PC-9 (cell line): ENCODE data around the gene PIGC. TPM values are rescaled to one million over a fixed set of nuclear protein-coding genes. Genes with fewer than 3 reads are reported as not detected.
A peak's percentile ranks its signal among the peaks of the same experiment; 100 is the strongest.

ENCODE experiments used
- BruUV-seq: library from RNA; stranded (reverse); fragments of 400-500 nt; replicated peaks from 2 replicates; lab custom pipeline; 2021; lab: Mats Ljungman, UMichigan
- CTCF ChIA-PET: fragments of 300-600 bp; sonication (Branson Sonifier 250); formaldehyde crosslinking; loops from one replicate; lab custom pipeline; 2022; ENCODE audit warnings: antibody characterized with exemption; lab: Charles Lee
- POLR2A ChIA-PET: fragments of 300-600 bp; sonication (Branson Sonifier 250); formaldehyde crosslinking; loops from one replicate; lab custom pipeline; 2022; ENCODE audit warnings: antibody characterized with exemption; ENCODE audit not compliant: unreplicated experiment; lab: Charles Lee
- DNase-seq, 2 experiments: peaks; one replicate each; pipeline versions ENCODE4 v3.0.0 to v3.0.0-alpha.2; 2015 to 2022; ENCODE audit warnings: mixed read lengths in 1 of 2
- H2AFZ ChIP-seq: fragments of 200-600 bp; sonication (generic); 2 replicates; pipeline ENCODE4 v1.8.1; 2017; ENCODE audit warnings: antibody characterized with exemption
- H3F3A ChIP-seq: fragments of 200-600 bp; sonication (generic); 2 replicates; pipeline ENCODE4 v1.8.1; 2017; ENCODE audit warnings: antibody characterized with exemption, mild to moderate bottlenecking, low read depth; ENCODE audit not compliant: insufficient read depth
- H3K27ac ChIP-seq: fragments of 200-600 bp; sonication (generic); 2 replicates; pipeline ENCODE4 v1.6.1; 2016; ENCODE audit warnings: mixed run types
- H3K27me3 ChIP-seq: fragments of 200-600 bp; sonication (generic); 2 replicates; pipeline ENCODE4 v1.6.1; 2016; ENCODE audit warnings: low read depth, mixed run types; ENCODE audit not compliant: insufficient read depth
- H3K36me3 ChIP-seq: fragments of 200-600 bp; sonication (generic); 2 replicates; pipeline ENCODE4 v1.6.1; 2016; ENCODE audit warnings: low read depth, mixed run types
- H3K4me1 ChIP-seq: fragments of 200-600 bp; sonication (generic); replicated peaks from 2 replicates; pipeline ENCODE4 v1.6.1; 2016; ENCODE audit warnings: mixed run types; ENCODE audit not compliant: insufficient read depth
- H3K4me2 ChIP-seq: fragments of 200-600 bp; sonication (generic); 2 replicates; pipeline ENCODE4 v1.6.1; 2017; ENCODE audit warnings: mixed run types
- H3K4me3 ChIP-seq: fragments of 200-600 bp; sonication (generic); 2 replicates; pipeline ENCODE4 v1.6.1; 2016; ENCODE audit warnings: mixed run types
- H3K79me2 ChIP-seq: fragments of 200-600 bp; sonication (generic); 2 replicates; pipeline ENCODE4 v1.6.1; 2017; ENCODE audit warnings: low read depth, mixed run types
- H3K9me2 ChIP-seq: fragments of 200-600 bp; sonication (generic); 2 replicates; pipeline ENCODE4 v1.8.1; 2017; ENCODE audit warnings: mild to moderate bottlenecking; ENCODE audit not compliant: insufficient read depth
- H3K9me3 ChIP-seq: fragments of 200-600 bp; sonication (generic); 2 replicates; pipeline ENCODE4 v1.8.1; 2016; ENCODE audit warnings: low read depth; ENCODE audit not compliant: insufficient read depth
- H4K20me1 ChIP-seq: fragments of 200-600 bp; sonication (generic); 2 replicates; pipeline ENCODE4 v1.8.1; 2017; ENCODE audit not compliant: insufficient read depth
- EZH2 ChIP-seq: fragments of 200-600 bp; sonication (generic); IDR thresholded peaks from 2 replicates; pipeline ENCODE4 v1.8.0; 2017; ENCODE audit warnings: antibody characterized with exemption, low read depth
- intact Hi-C: fragments of 100-400 bp; cut with micrococcal nuclease; formaldehyde crosslinking; loops from one replicate; pipeline ENCODE4 v1.10.0; 2022; ENCODE audit not compliant: unreplicated experiment
- total RNA-seq: library from RNA; stranded (reverse); gene quantifications from 2 replicates; pipeline ENCODE4 v1.2.3, GENCODE V29; 2021
- TF ChIP-seq, protein P1 (sequence below): fragments of 200-600 bp; sonication (generic); conservative IDR thresholded peaks from 2 replicates; pipeline ENCODE4 v1.6.1; 2017; ENCODE audit warnings: mixed run types, antibody characterized with exemption, mild to moderate bottlenecking, moderate library complexity

The PIGC gene
- total RNA-seq, 1 experiment from 2014 or later = 26.5 TPM

- H3K4me2 ChIP-seq = no peak overlapping the region
- 0 out of 2 replicates have a peak, but pooled peaks cover 11% of the 10 kb centered on the region for H3F3A ChIP-seq
- no peak overlapping the region for H3K27ac ChIP-seq
- no peak for DNase-seq
- ChIA-PET CTCF (no interaction called here), POLR2A (no interaction called here)
- H3K9me3 ChIP-seq = no peaks in the 10 kb centered on the region
- no peaks in the 10 kb centered on the region for H3K27me3 ChIP-seq
- H3K9me2 ChIP-seq = 0 out of 2 replicates have a peak, but pooled peaks cover 4% of the 10 kb centered on the region
- intact Hi-C loops = no loop called here
- no peaks in the 10 kb centered on the region for H4K20me1 ChIP-seq
- H3K4me1 ChIP-seq = peaks cover 20% of the 10 kb centered on the region
- no TSS peak for BruUV-seq
- H3K4me3 ChIP-seq = no peak overlapping the region
- H3K79me2 ChIP-seq = no peaks in the 10 kb centered on the region
- TF ChIP-seq, protein P1, sequence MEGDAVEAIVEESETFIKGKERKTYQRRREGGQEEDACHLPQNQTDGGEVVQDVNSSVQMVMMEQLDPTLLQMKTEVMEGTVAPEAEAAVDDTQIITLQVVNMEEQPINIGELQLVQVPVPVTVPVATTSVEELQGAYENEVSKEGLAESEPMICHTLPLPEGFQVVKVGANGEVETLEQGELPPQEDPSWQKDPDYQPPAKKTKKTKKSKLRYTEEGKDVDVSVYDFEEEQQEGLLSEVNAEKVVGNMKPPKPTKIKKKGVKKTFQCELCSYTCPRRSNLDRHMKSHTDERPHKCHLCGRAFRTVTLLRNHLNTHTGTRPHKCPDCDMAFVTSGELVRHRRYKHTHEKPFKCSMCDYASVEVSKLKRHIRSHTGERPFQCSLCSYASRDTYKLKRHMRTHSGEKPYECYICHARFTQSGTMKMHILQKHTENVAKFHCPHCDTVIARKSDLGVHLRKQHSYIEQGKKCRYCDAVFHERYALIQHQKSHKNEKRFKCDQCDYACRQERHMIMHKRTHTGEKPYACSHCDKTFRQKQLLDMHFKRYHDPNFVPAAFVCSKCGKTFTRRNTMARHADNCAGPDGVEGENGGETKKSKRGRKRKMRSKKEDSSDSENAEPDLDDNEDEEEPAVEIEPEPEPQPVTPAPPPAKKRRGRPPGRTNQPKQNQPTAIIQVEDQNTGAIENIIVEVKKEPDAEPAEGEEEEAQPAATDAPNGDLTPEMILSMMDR = no peak
- no peak for TF ChIP-seq EZH2
- H2AFZ ChIP-seq = no peak overlapping the region
- no peaks in the 10 kb centered on the region for H3K36me3 ChIP-seq
Measured at GRCh38 chr1:172485626-172486025, 41.8 kb upstream of the PIGC start.

DNA sequence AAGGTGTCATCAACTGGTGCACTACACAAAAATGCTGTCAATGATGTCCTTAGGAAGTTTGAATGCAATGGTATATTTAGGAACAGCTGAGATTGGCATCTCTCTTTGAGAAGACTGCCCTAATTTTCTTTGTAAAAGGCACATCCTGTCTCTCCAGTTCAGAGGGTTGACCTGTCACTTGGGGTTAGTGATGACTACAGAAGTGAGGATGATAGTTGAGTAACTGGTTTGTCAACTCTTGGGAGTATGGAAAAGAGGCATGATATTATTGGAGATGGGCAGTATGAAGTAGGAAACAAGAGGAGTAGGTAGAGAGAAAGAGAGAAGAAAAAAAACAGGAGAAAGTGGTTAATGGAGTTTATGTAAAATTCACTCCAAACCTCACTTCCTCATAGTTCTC lies 40.4 kb upstream of the PIGC start:
- BruUV-seq = no TSS peak
- Histone ChIP-seq H3K9me2 (0 out of 2 replicates have a peak, but pooled peaks cover 4% of the 10 kb centered on the region), H3F3A (0 out of 2 replicates have a peak, but pooled peaks cover 11% of the 10 kb centered on the region), H3K4me2 (peak overlapping the region; percentile 13; the same call in 1 of the 2 replicates), H3K36me3 (no peaks in the 10 kb centered on the region), H3K27ac (no peak overlapping the region), H3K9me3 (no peaks in the 10 kb centered on the region), H4K20me1 (no peaks in the 10 kb centered on the region), H3K79me2 (no peaks in the 10 kb centered on the region), H2AFZ (no peak overlapping the region), H3K4me1 (peaks cover 20% of the 10 kb centered on the region), H3K4me3 (no peak overlapping the region), H3K27me3 (no peaks in the 10 kb centered on the region)
- peak in 1 of 2 experiments; percentile 42 for DNase-seq
- ChIA-PET POLR2A (no interaction called here), CTCF (no interaction called here)
- intact Hi-C loops = no loop called here
- TF ChIP-seq, protein P1 = no peak
- no peak for TF ChIP-seq EZH2

GRCh38 chr1:172483448-172483847 lies 39.6 kb upstream of the PIGC start:
- Histone ChIP-seq H3F3A (peaks cover 15% of the 10 kb centered on the region), H3K4me2 (no peak overlapping the region), H4K20me1 (no peaks in the 10 kb centered on the region), H3K4me1 (peaks cover 20% of the 10 kb centered on the region), H3K9me3 (no peaks in the 10 kb centered on the region), H3K27me3 (no peaks in the 10 kb centered on the region), H3K36me3 (no peaks in the 10 kb centered on the region), H3K27ac (no peak overlapping the region), H3K79me2 (no peaks in the 10 kb centered on the region), H3K4me3 (no peak overlapping the region), H3K9me2 (0 out of 2 replicates have a peak, but pooled peaks cover 4% of the 10 kb centered on the region), H2AFZ (no peak overlapping the region)
- intact Hi-C loops = no loop called here
- BruUV-seq = no TSS peak
- POLR2A ChIA-PET = no interaction called here
- CTCF ChIA-PET = no interaction called here
- TF ChIP-seq, protein P1 = no peak
- TF ChIP-seq EZH2 = no peak
- no peak for DNase-seq
